ENCODE measurements around the gene PPP2R2B. TPM values are rescaled to one million over a fixed set of nuclear protein-coding genes. Genes with fewer than 3 reads are reported as not detected.

The PPP2R2B gene
- total and polyA plus RNA-seq, 4 donors = 0.15 to 1.2 (median 0.55) TPM

DNA sequence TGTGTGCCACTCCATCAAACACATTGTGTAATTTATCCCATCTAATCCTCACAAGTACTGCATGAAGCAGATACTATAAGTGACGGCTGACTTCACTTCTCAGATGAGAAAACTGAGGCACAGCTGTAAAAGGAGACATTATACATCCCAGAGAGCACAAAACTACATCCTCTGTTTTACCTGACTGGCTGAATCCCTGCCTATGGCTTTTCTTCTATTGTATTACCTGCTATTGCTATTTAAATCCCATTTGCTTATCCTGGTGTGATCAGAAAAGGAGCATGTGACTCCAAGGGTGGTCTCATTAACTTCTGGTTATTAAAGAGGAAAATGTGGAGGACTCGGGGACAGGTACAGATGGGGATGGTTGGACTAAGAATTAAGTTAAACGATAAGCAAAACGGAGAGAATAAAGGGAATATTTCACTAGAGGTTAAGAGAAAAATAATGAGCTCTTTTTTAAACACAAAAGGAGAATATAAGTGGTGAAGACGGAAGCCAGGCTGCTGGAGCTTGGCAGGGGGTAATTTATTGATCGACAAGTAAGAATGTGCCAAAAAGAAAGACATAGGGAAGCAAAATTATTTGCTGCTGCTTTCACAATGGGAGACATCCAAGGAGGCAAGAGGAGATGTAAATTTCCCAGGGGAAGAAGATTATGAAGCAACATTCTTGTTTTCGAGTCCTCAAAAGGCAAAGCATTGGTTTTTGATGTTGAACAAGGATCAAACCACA is 206.8 kb downstream of the PPP2R2B start:
- Histone ChIP-seq H3K9me3 (ENCODE audit: control insufficient read depth in 4 of 4, insufficient read depth in 3 of 4, low read length in 3 of 4) (no peaks in the 10 kb centered on the region), H3K4me3 (no peak overlapping the region), H3K36me3 (ENCODE audit: control insufficient read depth in 4 of 4, insufficient read depth in 4 of 4, low read length in 4 of 4) (no peaks in the 10 kb centered on the region), H3K4me1 (ENCODE audit: control insufficient read depth in 5 of 5, insufficient read depth in 5 of 5, low read length in 5 of 5) (no peaks in the 10 kb centered on the region), H3K9ac (ENCODE audit: insufficient read depth in 1 of 2, low read length in 2 of 2) (no peak overlapping the region), H3K27me3 (ENCODE audit: control insufficient read depth in 3 of 3, insufficient read depth in 3 of 3, low read length in 2 of 3) (no peaks in the 10 kb centered on the region), H3K27ac (ENCODE audit: low read depth in 1 of 2, low read length in 1 of 2) (no peak overlapping the region)
- TF ChIP-seq, protein P1, sequence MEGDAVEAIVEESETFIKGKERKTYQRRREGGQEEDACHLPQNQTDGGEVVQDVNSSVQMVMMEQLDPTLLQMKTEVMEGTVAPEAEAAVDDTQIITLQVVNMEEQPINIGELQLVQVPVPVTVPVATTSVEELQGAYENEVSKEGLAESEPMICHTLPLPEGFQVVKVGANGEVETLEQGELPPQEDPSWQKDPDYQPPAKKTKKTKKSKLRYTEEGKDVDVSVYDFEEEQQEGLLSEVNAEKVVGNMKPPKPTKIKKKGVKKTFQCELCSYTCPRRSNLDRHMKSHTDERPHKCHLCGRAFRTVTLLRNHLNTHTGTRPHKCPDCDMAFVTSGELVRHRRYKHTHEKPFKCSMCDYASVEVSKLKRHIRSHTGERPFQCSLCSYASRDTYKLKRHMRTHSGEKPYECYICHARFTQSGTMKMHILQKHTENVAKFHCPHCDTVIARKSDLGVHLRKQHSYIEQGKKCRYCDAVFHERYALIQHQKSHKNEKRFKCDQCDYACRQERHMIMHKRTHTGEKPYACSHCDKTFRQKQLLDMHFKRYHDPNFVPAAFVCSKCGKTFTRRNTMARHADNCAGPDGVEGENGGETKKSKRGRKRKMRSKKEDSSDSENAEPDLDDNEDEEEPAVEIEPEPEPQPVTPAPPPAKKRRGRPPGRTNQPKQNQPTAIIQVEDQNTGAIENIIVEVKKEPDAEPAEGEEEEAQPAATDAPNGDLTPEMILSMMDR (IDR thresholded peaks at IDR 0.05; ENCODE audit: control extremely low read depth, extremely low read depth) = no peak
- 50 to 60% methylated on average over 7 of the region's 7 CpGs for WGBS, 2 donors
- no peak for ATAC-seq (ENCODE audit: insufficient read depth, low FRiP score)
- no peak for DNase-seq

DNA sequence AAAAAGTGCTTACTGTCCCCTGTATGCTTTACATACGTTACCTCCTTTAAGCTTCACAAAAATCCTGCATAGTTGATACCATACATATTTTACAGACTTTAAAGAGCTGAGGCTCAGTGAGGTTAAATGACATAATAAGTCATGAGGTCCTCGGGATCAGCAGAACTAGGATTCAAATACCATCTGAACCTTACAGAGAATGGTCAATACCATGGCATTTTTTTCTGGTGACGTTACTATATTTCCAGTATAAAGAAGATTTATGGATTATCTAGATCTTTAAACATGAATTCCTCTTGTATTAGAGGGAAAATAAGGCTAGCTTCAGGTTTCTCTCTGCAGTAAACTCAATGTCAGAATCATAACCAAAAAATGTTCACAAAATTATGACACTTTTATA is 208.9 kb downstream of the PPP2R2B start:
- no peak overlapping the region for H3K9ac ChIP-seq (ENCODE audit: insufficient read depth in 1 of 2, low read length in 2 of 2)
- DNase-seq (no peak), ATAC-seq (ENCODE audit: insufficient read depth, low FRiP score) (no peak)
- no peaks in the 10 kb centered on the region for H3K4me1 ChIP-seq (ENCODE audit: control insufficient read depth in 5 of 5, insufficient read depth in 5 of 5, low read length in 5 of 5)
- H3K27me3 ChIP-seq (ENCODE audit: control insufficient read depth in 3 of 3, insufficient read depth in 3 of 3, low read length in 2 of 3) = no peaks in the 10 kb centered on the region
- H3K4me3 ChIP-seq = no peak overlapping the region
- TF ChIP-seq, protein P1 (IDR thresholded peaks at IDR 0.05; ENCODE audit: control extremely low read depth, extremely low read depth) = no peak
- H3K9me3 ChIP-seq (ENCODE audit: control insufficient read depth in 4 of 4, insufficient read depth in 3 of 4, low read length in 3 of 4) = no peaks in the 10 kb centered on the region
- H3K27ac ChIP-seq (ENCODE audit: low read depth in 1 of 2, low read length in 1 of 2) = no peak overlapping the region
- 74 to 82% methylated on average over 3 of the region's 3 CpGs for WGBS, 2 donors
- H3K36me3 ChIP-seq (ENCODE audit: control insufficient read depth in 4 of 4, insufficient read depth in 4 of 4, low read length in 4 of 4) = no peaks in the 10 kb centered on the region

DNA sequence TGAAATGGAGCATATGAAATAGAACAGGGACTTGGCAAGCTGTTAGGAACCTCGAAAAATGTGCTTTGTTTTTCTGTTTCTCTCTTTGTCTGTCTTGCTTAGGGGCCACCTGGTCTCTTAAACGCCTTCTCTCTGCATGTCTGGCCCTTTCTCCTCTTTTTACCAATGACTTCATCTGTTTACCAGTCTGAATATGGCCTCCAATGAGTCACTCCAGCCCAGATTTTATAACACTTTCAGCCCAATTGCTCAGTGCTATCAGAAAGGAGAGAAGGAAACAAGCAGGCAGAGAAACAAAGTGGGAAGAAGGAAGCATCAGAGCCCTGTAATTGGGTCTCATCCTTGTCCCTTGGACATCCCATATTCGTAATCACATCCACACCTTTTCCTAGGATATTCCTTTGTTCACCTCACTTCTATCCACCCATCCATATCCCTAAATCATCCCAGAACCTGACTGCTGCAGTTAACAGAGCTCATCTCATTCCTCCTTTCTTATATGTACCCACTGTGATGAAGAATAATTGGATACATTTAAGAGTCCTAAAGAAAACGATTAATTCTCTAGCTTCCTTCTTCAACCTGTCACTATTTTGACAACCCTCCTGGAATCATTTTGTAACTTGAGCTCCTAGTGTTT is 210.8 kb downstream of the PPP2R2B start:
- no peaks in the 10 kb centered on the region for H3K27me3 ChIP-seq (ENCODE audit: control insufficient read depth in 3 of 3, insufficient read depth in 3 of 3, low read length in 2 of 3)
- DNase-seq (no peak), ATAC-seq (ENCODE audit: insufficient read depth, low FRiP score) (no peak)
- H3K9me3 ChIP-seq (ENCODE audit: control insufficient read depth in 4 of 4, insufficient read depth in 3 of 4, low read length in 3 of 4) = no peaks in the 10 kb centered on the region
- H3K4me1 ChIP-seq (ENCODE audit: control insufficient read depth in 5 of 5, insufficient read depth in 5 of 5, low read length in 5 of 5) = no peaks in the 10 kb centered on the region
- H3K9ac ChIP-seq (ENCODE audit: insufficient read depth in 1 of 2, low read length in 2 of 2) = no peak overlapping the region
- no peaks in the 10 kb centered on the region for H3K36me3 ChIP-seq (ENCODE audit: control insufficient read depth in 4 of 4, insufficient read depth in 4 of 4, low read length in 4 of 4)
- H3K27ac ChIP-seq (ENCODE audit: low read depth in 1 of 2, low read length in 1 of 2) = no peak overlapping the region
- 55 to 82% methylated on average over 4 of the region's 4 CpGs for WGBS, 2 donors
- TF ChIP-seq, protein P1 (IDR thresholded peaks at IDR 0.05; ENCODE audit: control extremely low read depth, extremely low read depth) = no peak
- H3K4me3 ChIP-seq = no peak overlapping the region

Data from lung (tissue), 12 donors.